AG04449 (cell line): ENCODE measurements around the gene SSX4B.
"Not testable (repeated sequence)": the region's sequence is repeated elsewhere in the genome, so short reads cannot be mapped to it uniquely, and the experiment has no call there.

ENCODE experiments used
- CTCF ChIA-PET: fragments of 350-600 bp; formaldehyde crosslinking; extraction: SDS; loops from one replicate; lab custom pipeline; 2021; ENCODE audit warnings: antibody characterized with exemption; lab: Yijun Ruan, JAX
- POLR2A ChIA-PET: fragments of 400-600, 350-600 bp; formaldehyde crosslinking; extraction: SDS; loops from one replicate; lab custom pipeline; 2020; ENCODE audit warnings: antibody characterized with exemption, inconsistent platforms; lab: Yijun Ruan, JAX
- DNase-seq: peaks from one replicate; pipeline ENCODE4 v3.0.0-alpha.2; 2010; ENCODE audit warnings: low read depth, low spot score
- H3K4me3 ChIP-seq: 2 replicates; pipeline ENCODE4 v1.5.1; 2011; ENCODE audit warnings: low read depth, mild to moderate bottlenecking, control low read depth, low read length
- CTCF ChIP-seq: IDR thresholded peaks from one replicate; pipeline ENCODE4 v1.5.1; 2011; ENCODE audit warnings: mild to moderate bottlenecking, moderate library complexity, low read length, control low read depth, inconsistent platforms; ENCODE audit not compliant: insufficient read depth; ENCODE audit errors: missing control alignments

Gene SSX4B

GRCh38 chrX:48411860-48412259 lies at the start of gene SSX4B:
TSS of gene SSX4B (minus strand) at chrX:48411960. CDS start at chrX:48411372, 588 bp downstream.
- H3K4me3 ChIP-seq, DNase-seq, CTCF ChIA-PET, POLR2A ChIA-PET: not testable (repeated sequence)

GRCh38 chrX:48460606-48461005 lies 48.8 kb upstream of the SSX4B start:
- ChIA-PET CTCF (no interaction called here), POLR2A (no interaction called here)
- TF ChIP-seq CTCF = no peak
- H3K4me3 ChIP-seq = no peak overlapping the region
- no peak for DNase-seq

- POLR2A ChIA-PET = no interaction called here
- H3K4me3 ChIP-seq = no peak overlapping the region
- TF ChIP-seq CTCF = no peak
- CTCF ChIA-PET = no interaction called here
- no peak for DNase-seq
Measured at GRCh38 chrX:48460031-48460430, 48.3 kb upstream of the SSX4B start.

- POLR2A ChIA-PET = no interaction called here
- H3K4me3 ChIP-seq = no peak overlapping the region
- TF ChIP-seq CTCF = no peak
- CTCF ChIA-PET = no interaction called here
- DNase-seq = no peak
Measured at GRCh38 chrX:48459483-48459882, 47.7 kb upstream of the SSX4B start.

GRCh38 chrX:48458711-48459110 lies 47.0 kb upstream of the SSX4B start:
- CTCF ChIA-PET = no interaction called here
- DNase-seq = no peak
- H3K4me3 ChIP-seq = no peak overlapping the region
- POLR2A ChIA-PET = no interaction called here
- TF ChIP-seq CTCF = no peak

GRCh38 chrX:48456628-48457331 lies 45.0 kb upstream of the SSX4B start:
- CTCF ChIA-PET = no interaction called here
- no peak overlapping the region for H3K4me3 ChIP-seq

More at GRCh38 chrX:48456628-48457331, 45.0 kb upstream of the SSX4B start:
- TF ChIP-seq CTCF = no peak
- no peak for DNase-seq
- POLR2A ChIA-PET = no interaction called here
